Stimulated activated naive CD8-positive, alpha-beta T cell treated with anti-CD3 and anti-CD28 coated beads, Interleukin-15, Interleukin-2, amounts not matched to agents 100 ng/mL and 50 ng/mL, for 24 hours (primary cell): ENCODE measurements around the gene ACAD10.

Experiments used
- H3K27ac Mint-ChIP-seq: one replicate; pipeline ENCODE4 v1.8.0; 2021; ENCODE audit warnings: mild to moderate bottlenecking, mixed read lengths
- H3K27me3 Mint-ChIP-seq: one replicate; pipeline ENCODE4 v1.8.0; 2021; ENCODE audit warnings: mixed read lengths
- H3K36me3 Mint-ChIP-seq: one replicate; pipeline ENCODE4 v1.8.0; 2021; ENCODE audit warnings: low read depth, mixed read lengths
- H3K4me1 Mint-ChIP-seq: one replicate; pipeline ENCODE4 v1.8.0; 2021; ENCODE audit warnings: low read depth, mixed read lengths
- H3K4me3 Mint-ChIP-seq: one replicate; pipeline ENCODE4 v1.8.0; 2021; ENCODE audit warnings: mild to moderate bottlenecking, mixed read lengths
- H3K9me3 Mint-ChIP-seq: one replicate; pipeline ENCODE4 v1.8.0; 2021; ENCODE audit warnings: mixed read lengths

ACAD10 gene

DNA sequence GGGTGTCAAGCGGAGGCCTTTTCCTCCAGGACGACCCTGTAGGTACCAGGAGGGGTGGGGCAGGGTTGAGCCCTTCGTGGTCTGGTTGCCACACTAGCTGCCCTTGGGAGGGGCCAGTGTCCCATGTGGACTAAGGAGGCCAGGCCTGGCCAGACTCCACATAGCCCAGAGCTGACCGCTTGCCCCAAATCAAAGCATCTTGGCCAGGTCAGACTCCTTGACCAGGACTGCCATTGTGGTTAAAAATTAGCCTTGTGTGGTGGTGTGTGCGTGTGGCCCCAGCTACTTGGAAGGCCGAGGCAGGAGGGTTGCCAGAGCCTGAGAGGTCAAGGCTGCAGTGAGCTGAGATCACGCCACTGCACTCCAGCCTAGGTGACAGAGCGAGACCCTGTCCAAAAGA is 105.7 kb downstream of the ACAD10 start:
- no peak overlapping the region for H3K4me3 Mint-ChIP-seq
- no peaks in the 10 kb centered on the region for H3K36me3 Mint-ChIP-seq

DNA sequence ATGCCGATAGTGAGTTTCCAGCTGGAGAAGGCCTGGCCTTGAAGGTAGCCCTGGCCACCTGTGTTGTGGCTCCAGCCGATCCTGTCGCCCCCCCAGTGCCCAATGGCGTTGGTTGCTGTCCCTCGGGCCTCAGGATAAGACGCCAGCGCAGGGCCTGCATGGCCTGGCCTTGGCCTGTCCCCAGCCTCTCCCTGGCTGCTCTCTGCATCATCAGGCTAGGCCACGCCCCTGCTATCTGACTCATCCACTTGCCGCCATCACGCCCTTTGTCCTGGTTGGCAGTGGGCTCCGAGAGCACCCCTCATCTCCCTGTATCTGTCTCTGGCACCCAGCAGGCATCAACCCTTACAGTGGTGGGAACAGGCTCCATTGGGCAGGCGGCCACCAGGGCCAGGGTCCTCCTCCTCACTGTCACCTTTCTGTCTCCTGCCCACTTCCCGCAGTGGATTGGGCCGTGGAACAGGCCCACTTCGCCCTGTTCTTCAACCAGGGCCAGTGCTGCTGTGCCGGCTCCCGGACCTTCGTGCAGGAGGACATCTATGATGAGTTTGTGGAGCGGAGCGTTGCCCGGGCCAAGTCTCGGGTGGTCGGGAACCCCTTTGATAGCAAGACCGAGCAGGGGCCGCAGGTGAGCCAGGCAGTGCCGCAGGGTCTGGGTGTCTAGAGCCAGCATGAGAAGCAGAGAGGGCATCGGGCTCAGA is 106.5 kb downstream of the ACAD10 start:
- Mint-ChIP-seq H3K27ac (no peak overlapping the region), H3K4me3 (no peak overlapping the region), H3K4me1 (no peaks in the 10 kb centered on the region), H3K36me3 (no peaks in the 10 kb centered on the region), H3K27me3 (no peaks in the 10 kb centered on the region), H3K9me3 (no peaks in the 10 kb centered on the region)

More for the DNA sequence above, 105.7 kb downstream of the ACAD10 start:
- Mint-ChIP-seq H3K27me3 (no peaks in the 10 kb centered on the region), H3K9me3 (no peaks in the 10 kb centered on the region), H3K4me1 (no peaks in the 10 kb centered on the region), H3K27ac (no peak overlapping the region)

DNA sequence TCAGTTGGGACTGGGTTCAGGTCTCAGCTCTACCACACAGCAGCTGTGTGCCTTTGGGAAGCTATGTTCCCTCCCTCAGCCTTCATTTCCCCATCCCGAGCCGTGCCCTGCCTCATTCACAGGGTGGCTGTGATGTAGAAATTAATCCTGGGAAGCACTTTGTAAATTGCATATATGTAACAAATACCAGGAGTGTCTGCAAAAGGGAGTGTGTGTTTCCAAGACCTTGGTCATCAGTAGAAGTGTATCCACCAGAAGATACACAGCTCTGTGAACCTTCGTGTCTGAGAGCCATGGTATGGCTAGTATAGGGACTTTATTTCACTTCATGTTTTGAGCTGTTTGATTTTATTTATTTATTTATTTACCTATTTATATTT is 107.0 kb downstream of the ACAD10 start:
- H3K27ac Mint-ChIP-seq: no peak overlapping the region
- no peaks in the 10 kb centered on the region for H3K4me1 Mint-ChIP-seq
- no peak overlapping the region for H3K4me3 Mint-ChIP-seq
- no peaks in the 10 kb centered on the region for H3K9me3 Mint-ChIP-seq
- H3K27me3 Mint-ChIP-seq: no peaks in the 10 kb centered on the region
- no peaks in the 10 kb centered on the region for H3K36me3 Mint-ChIP-seq

DNA sequence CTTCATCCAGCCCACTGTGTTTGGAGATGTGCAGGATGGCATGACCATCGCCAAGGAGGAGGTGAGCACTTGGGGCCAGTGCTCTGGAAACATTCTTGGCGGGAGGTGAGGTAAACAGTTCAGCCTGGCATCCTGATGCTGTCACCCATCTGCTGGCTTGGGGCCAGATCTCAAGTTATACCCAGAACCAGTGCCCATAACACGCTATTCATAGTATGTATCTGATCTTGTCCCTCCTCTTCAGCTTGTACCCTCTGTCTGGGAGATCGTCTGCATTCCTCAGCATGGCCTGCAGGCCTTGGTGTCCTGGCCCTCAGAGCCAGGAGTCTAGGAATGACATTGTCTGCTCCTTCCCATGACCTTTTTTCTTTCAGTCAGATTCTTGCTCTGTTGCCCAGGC is 112.3 kb downstream of the ACAD10 start:
- H3K27ac Mint-ChIP-seq: no peak overlapping the region
- no peaks in the 10 kb centered on the region for H3K9me3 Mint-ChIP-seq
- no peaks in the 10 kb centered on the region for H3K36me3 Mint-ChIP-seq
- H3K4me3 Mint-ChIP-seq: no peak overlapping the region
- H3K27me3 Mint-ChIP-seq: no peaks in the 10 kb centered on the region
- no peaks in the 10 kb centered on the region for H3K4me1 Mint-ChIP-seq

DNA sequence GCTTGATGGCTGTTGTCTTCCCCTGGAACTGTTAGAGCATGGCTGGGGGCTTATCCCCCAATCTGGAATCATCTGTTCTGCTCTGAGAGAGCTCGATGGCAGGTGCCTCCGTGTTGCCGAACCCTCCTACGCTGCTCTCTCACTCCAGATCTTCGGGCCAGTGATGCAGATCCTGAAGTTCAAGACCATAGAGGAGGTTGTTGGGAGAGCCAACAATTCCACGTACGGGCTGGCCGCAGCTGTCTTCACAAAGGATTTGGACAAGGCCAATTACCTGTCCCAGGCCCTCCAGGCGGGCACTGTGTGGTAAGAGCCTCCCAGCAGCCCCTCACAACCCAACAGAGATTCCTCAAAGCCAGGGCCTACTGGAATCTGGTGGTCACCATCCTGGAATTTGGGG is 113.9 kb downstream of the ACAD10 start:
- Mint-ChIP-seq H3K36me3 (no peaks in the 10 kb centered on the region), H3K27me3 (no peaks in the 10 kb centered on the region), H3K27ac (no peak overlapping the region), H3K9me3 (no peaks in the 10 kb centered on the region), H3K4me1 (no peaks in the 10 kb centered on the region), H3K4me3 (no peak overlapping the region)

DNA sequence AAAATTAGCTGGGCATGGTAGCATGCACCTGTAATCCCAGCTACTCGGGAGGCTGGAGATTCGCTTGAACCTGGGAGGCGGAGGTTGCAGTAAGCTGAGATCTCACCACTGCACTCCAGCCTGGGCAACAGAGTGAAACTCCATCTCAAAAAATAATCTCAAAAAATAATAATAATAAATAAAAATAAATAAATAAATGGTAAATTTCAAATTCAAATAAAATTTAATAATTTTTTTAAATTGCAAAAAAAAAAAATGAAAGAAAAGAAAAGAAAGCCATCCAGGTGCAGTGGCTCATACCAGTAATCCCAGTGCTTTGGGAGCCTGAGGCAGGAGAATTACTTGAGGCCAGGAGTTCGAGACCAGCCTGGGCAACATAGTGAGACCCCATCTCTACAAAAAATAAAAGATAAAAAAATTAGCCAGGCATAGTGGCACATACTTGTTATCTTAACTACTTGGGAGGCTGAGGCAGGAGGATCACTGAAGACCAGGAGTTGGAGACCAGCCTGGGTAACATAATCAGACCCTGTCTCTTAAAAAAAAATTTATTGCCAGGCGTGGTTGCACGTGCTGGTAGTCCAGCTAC is 117.3 kb downstream of the ACAD10 start:
- Mint-ChIP-seq H3K4me3 (no peak overlapping the region), H3K36me3 (no peaks in the 10 kb centered on the region), H3K27ac (no peak overlapping the region), H3K9me3 (no peaks in the 10 kb centered on the region), H3K4me1 (no peaks in the 10 kb centered on the region), H3K27me3 (no peaks in the 10 kb centered on the region)

DNA sequence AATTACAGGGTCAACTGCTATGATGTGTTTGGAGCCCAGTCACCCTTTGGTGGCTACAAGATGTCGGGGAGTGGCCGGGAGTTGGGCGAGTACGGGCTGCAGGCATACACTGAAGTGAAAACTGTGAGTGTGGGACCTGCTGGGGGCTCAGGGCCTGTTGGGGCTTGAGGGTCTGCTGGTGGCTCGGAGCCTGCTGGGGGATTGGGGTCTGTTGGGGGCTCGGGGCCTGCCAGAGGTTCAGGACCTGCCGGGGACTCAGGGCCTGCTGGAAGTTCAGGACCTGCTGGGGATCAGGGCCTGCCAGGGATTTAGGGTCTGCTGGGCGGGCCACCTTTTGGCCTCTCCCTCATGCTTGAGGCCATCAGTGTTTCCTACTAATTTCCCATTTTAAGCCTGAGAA is 118.0 kb downstream of the ACAD10 start:
- no peaks in the 10 kb centered on the region for H3K9me3 Mint-ChIP-seq
- H3K4me1 Mint-ChIP-seq: no peaks in the 10 kb centered on the region
- H3K27ac Mint-ChIP-seq: no peak overlapping the region
- H3K4me3 Mint-ChIP-seq: no peak overlapping the region
- H3K36me3 Mint-ChIP-seq: no peaks in the 10 kb centered on the region
- H3K27me3 Mint-ChIP-seq: no peaks in the 10 kb centered on the region

DNA sequence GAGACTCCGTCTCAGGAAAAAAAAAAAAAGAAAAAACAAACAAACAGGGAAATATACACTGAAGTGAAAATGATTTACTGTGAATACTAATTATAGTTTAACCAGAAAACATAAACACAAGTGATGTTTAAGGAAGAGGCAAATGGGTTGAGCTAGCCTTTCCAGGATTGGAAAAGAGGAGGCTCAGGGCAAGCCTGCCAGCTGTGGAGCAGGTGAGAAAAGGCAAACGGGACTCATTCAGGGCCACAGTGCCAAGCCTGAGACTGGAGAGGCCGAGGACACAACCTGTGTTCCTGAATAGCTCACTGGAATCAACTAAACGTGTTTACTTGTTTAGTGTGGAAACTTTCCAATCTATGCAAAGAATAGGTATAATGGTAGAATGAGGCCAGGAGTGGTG is 120.5 kb downstream of the ACAD10 start:
- Mint-ChIP-seq H3K27me3 (no peaks in the 10 kb centered on the region), H3K27ac (no peak overlapping the region), H3K4me1 (no peaks in the 10 kb centered on the region), H3K36me3 (no peaks in the 10 kb centered on the region), H3K9me3 (no peaks in the 10 kb centered on the region), H3K4me3 (no peak overlapping the region)
